ENCODE measurements around the gene PTPRM. TPM values are rescaled to one million over a fixed set of nuclear protein-coding genes. Genes with fewer than 3 reads are reported as not detected.

PTPRM gene
- total RNA-seq, 2 experiments from 2014 or later: 2.1 to 3.0 TPM

DNA sequence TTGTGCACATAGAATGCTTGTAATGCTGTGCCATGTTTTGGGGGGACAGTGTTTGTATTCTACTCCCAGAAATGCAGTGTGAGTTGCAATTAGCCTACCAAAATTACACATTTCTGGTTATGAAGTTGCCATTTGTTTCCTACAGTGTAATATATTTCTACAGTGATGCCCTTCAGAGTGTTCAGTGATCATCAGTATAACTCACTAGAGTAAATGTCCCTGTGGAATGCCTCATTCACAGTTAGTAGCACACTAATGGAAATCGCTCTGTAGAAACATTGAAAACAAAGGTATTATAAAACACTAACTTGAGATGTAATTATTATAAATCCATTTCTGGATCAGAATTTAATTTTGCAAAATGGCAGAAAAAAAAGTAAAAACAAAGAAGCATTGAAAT lies 498.7 kb downstream of the PTPRM start:
- POLR2A ChIA-PET: no interaction called here
- no peaks in the 10 kb centered on the region for H3K27me3 Mint-ChIP-seq
- intact Hi-C loops (cut with micrococcal nuclease): loop anchor here (10.0 kb wide), 1 partner anchor 61 kb away; no protein-coding TSS in a partner anchor
- CTCF ChIA-PET: no interaction called here
- no peaks in the 10 kb centered on the region for H3K36me3 Mint-ChIP-seq (ENCODE audit: low read depth)
- H3K4me1 Mint-ChIP-seq (ENCODE audit: low read depth): no peaks in the 10 kb centered on the region
- no peak overlapping the region for H3K27ac Mint-ChIP-seq
- DNase-seq (no peak), ATAC-seq (no peak)
- no peaks in the 10 kb centered on the region for H3K9me3 Mint-ChIP-seq
- TF ChIP-seq, protein P1, sequence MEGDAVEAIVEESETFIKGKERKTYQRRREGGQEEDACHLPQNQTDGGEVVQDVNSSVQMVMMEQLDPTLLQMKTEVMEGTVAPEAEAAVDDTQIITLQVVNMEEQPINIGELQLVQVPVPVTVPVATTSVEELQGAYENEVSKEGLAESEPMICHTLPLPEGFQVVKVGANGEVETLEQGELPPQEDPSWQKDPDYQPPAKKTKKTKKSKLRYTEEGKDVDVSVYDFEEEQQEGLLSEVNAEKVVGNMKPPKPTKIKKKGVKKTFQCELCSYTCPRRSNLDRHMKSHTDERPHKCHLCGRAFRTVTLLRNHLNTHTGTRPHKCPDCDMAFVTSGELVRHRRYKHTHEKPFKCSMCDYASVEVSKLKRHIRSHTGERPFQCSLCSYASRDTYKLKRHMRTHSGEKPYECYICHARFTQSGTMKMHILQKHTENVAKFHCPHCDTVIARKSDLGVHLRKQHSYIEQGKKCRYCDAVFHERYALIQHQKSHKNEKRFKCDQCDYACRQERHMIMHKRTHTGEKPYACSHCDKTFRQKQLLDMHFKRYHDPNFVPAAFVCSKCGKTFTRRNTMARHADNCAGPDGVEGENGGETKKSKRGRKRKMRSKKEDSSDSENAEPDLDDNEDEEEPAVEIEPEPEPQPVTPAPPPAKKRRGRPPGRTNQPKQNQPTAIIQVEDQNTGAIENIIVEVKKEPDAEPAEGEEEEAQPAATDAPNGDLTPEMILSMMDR (IDR thresholded peaks at IDR 0.05): no peak
- no peak overlapping the region for H3K4me3 Mint-ChIP-seq

DNA sequence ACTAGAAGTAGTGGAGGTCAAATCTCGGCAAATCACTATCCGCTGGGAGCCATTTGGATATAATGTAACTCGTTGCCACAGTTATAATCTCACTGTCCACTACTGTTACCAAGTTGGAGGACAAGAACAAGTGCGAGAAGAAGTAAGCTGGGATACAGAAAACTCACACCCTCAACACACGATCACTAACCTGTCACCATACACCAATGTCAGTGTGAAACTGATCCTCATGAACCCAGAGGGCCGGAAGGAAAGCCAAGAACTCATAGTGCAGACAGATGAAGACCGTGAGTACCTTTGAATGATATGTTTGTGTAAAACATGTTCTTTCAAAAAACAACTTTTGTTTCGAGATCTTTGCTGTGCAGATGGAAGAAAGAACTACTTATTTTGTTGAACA lies 502.6 kb downstream of the PTPRM start:
- CTCF ChIA-PET: no interaction called here
- no peaks in the 10 kb centered on the region for H3K4me1 Mint-ChIP-seq (ENCODE audit: low read depth)

DNA sequence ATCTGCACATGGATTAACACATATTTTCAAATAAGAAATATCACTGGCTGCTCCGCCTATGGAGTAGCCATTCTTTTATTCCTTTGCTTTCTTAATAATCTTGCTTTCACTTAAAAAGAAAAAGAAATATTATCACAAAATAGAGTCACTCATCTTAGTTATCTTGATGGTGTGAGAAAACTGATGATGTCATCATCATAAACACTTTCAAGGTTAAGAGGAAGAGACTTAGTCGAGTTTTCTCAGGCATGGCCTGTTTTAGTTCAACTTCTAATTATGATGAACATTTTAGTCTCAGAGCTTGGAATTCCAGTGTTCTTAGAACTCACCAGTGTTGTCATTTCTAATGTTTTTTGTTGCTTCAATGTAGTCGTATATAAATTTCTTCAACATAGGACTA lies 506.1 kb downstream of the PTPRM start:
- ChIA-PET CTCF (no interaction called here), POLR2A (no interaction called here)
- Mint-ChIP-seq H3K4me1 (ENCODE audit: low read depth) (no peaks in the 10 kb centered on the region), H3K27me3 (no peaks in the 10 kb centered on the region), H3K9me3 (no peaks in the 10 kb centered on the region), H3K4me3 (no peak overlapping the region), H3K36me3 (ENCODE audit: low read depth) (no peaks in the 10 kb centered on the region), H3K27ac (no peak overlapping the region)
- TF ChIP-seq, protein P1 (IDR thresholded peaks at IDR 0.05): no peak
- intact Hi-C loops (cut with micrococcal nuclease): no loop called here
- no peak for DNase-seq
- ATAC-seq: no peak

More for the DNA sequence above, 502.6 kb downstream of the PTPRM start:
- TF ChIP-seq, protein P1 (IDR thresholded peaks at IDR 0.05): no peak
- Mint-ChIP-seq H3K4me3 (no peak overlapping the region), H3K27me3 (no peaks in the 10 kb centered on the region), H3K36me3 (ENCODE audit: low read depth) (no peaks in the 10 kb centered on the region), H3K9me3 (no peaks in the 10 kb centered on the region), H3K27ac (no peak overlapping the region)
- ATAC-seq (no peak), DNase-seq (no peak)
- intact Hi-C loops (cut with micrococcal nuclease): loop anchor here (10.0 kb wide), 1 partner anchor 65 kb away; no protein-coding TSS in a partner anchor
- POLR2A ChIA-PET: no interaction called here

DNA sequence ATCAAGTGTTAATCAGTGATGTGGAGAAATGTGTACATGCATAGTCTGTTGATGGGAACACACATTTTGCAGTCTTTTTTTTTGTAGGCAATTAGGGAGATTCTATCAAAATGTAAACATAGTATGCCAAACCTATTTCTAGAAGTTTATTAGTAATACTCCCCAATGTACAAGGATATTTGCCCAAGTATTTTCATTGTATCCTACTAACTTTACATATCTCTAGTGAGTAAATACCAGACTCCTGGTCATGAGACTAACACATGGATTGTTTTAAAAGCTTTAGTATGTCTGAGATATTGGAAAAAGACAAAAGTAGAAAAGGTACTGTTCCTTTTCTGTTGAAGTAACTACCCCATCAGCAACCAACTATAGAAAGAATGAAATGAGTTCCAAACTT lies 513.0 kb downstream of the PTPRM start:
- no peak for ATAC-seq
- TF ChIP-seq, protein P1 (IDR thresholded peaks at IDR 0.05): no peak
- H3K27me3 Mint-ChIP-seq: no peaks in the 10 kb centered on the region
- ChIA-PET POLR2A (no interaction called here), CTCF (no interaction called here)
- no peaks in the 10 kb centered on the region for H3K4me1 Mint-ChIP-seq (ENCODE audit: low read depth)
- H3K4me3 Mint-ChIP-seq: no peak overlapping the region
- H3K27ac Mint-ChIP-seq: no peak overlapping the region
- no peak for DNase-seq
- intact Hi-C loops (cut with micrococcal nuclease): no loop called here
- no peaks in the 10 kb centered on the region for H3K36me3 Mint-ChIP-seq (ENCODE audit: low read depth)
- no peaks in the 10 kb centered on the region for H3K9me3 Mint-ChIP-seq

DNA sequence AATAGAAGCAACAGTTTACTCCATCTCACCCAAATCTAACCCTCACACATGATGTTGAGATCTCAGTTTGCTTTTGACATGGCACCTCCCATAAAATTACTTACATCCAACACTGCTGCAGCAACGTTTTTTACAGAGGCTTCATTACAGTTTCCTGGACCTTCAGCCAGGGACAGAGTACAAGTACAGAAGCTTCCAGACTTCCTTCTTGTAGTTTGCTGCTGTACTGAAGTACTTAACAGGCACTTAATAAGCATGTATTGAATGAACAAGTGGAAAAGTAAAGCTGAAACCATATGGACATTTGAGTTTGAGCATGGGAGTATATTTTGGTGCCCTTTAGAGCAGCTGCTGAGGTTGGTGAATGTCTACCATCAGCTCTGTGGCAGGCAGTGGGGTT lies 514.2 kb downstream of the PTPRM start:
- no peaks in the 10 kb centered on the region for H3K27me3 Mint-ChIP-seq
- DNase-seq (no peak), ATAC-seq (no peak)
- intact Hi-C loops (cut with micrococcal nuclease): no loop called here
- ChIA-PET POLR2A (no interaction called here), CTCF (no interaction called here)
- no peak overlapping the region for H3K4me3 Mint-ChIP-seq
- TF ChIP-seq, protein P1 (IDR thresholded peaks at IDR 0.05): no peak
- H3K9me3 Mint-ChIP-seq: no peaks in the 10 kb centered on the region
- H3K27ac Mint-ChIP-seq: no peak overlapping the region
- no peaks in the 10 kb centered on the region for H3K4me1 Mint-ChIP-seq (ENCODE audit: low read depth)
- no peaks in the 10 kb centered on the region for H3K36me3 Mint-ChIP-seq (ENCODE audit: low read depth)

Measured in activated CD8-positive, alpha-beta T cell treated with anti-CD3 and anti-CD28 coated beads for 36 hours (primary cell).